SH-SY5Y (cell line): ENCODE results near the gene GK2.

ENCODE experiments used
- GATA2 ChIP-seq: IDR thresholded peaks from 2 replicates; pipeline ENCODE4 v1.6.1; 2011; ENCODE audit warnings: mild to moderate bottlenecking, low read depth, low read length
- GATA3 ChIP-seq: IDR thresholded peaks from 2 replicates; pipeline ENCODE4 v1.6.1; 2011; ENCODE audit warnings: low read depth, mild to moderate bottlenecking, low read length, moderate library complexity

GRCh38 chr4:79421483-79421882 is 13.5 kb upstream of the GK2 start:
- no peak for TF ChIP-seq GATA3
- no peak for TF ChIP-seq GATA2
